ENCODE measurements around the gene KLHL4.
"Not testable (repeated sequence)": the region's sequence is repeated elsewhere in the genome, so short reads cannot be mapped to it uniquely, and the experiment has no call there.

Gene KLHL4

DNA sequence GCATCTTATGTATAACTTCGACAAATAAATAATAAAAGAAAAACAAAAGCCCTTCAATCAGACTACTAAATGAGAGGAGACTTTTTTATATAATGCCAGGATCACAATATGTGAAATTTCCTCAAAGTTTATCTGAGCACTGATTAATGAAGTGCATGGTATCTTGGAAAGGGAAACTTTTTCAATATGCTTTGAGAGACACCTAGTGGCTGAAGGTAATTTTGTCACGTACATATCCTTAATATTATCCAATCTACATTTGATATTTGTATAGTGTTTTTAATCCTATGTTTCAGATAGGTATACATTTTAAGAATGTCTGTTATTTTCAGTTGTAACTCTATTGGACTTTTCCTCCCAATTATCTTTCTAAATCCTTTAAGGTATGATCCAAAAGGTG is 146.8 kb downstream of the KLHL4 start:
- peak in 1 of 2 experiments; percentile 28 for DNase-seq

DNA sequence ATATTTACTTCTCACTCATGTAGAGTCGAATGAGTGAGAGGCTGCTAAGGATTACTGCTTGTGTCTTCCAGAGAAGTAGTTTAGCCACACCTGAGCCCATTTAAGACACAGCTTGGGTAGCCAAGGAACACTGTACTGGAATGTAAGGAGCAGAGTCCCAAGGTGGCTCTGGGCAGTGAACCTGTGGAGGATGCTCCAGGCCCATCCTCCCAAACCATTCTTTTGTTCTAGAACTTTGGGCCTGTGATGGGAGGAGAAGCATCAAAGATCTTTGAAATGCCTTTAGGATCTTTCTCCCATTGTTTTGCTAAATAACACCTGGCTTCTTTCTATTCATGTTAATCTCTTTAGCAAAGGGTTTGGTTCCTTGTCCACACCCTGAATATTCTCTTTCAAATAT is 162.2 kb downstream of the KLHL4 start:
- no peak for DNase-seq

GRCh38 chrX:87687703-87688102 is 170.1 kb downstream of the KLHL4 start:
- DNase-seq = no peak

DNA sequence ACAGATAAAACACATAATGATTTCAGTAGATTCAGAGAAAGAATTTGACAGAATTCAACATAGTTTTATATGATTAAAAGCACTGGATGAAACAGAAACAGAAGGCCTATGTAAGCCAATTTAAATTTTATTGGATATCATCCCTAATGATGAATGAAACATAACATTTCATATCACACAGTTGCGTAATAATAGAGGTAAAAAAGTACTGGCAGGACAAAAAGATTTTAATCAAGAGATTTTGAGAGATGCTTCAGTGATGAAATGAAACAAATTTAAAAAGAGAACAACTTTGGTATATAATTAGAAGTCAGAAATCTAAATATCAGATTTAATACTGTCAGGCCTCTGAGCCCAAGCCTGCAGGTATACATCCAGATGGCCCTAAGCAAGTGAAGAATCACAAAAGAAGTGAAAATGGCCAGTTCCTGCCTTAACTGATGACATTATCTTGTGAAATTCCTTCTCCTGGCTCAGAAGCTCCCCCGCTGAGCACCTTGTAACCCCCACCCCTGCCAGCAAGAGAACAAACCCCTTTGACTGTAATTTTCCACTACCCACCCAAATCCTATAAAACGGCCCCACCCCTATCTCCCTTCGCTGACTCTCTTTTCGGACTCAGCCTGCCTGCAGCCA is 170.6 kb downstream of the KLHL4 start:
- DNase-seq = not testable (repeated sequence)

- DNase-seq = not testable (repeated sequence)
Measured at GRCh38 chrX:87689218-87689617, 171.6 kb downstream of the KLHL4 start.

DNA sequence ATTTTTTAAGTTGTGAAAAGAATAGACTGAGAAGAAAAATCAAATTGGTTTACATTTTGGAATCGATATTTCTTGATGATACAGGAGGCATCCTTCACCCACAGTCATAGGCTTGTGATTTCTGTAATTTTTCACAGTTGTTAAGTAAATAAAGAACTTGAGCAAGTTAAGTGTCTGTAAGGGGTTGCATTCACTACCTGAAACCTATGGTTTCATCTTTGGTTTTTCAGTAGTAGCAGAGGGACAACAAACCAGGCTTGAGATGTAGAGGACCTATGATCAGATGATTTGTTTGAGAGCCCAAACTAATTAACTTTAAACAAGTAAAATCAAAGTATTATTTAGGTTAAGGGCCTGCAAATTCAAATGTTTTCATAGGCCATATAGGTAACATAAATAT is 175.6 kb downstream of the KLHL4 start:
- no peak for DNase-seq

DNA sequence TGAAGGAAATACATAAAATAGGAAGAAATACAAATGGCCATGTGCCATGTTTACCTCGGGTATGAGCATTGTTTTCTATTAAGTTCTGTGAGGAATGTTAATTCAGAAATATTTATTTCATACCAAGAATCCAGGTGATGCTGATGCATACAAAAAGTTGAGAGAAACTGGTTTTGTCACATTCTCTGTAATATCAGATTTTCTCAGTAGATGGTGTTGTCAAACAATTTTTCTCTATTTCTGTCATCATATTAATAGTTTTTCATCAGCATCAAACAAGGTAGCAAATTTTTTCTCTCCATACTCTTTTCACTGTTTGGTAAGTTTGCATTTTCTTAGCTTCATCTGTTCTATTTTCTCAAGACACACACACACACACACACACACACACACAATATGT is 179.8 kb downstream of the KLHL4 start:
- DNase-seq = no peak

- no peak for DNase-seq
Measured at GRCh38 chrX:87702795-87703194, 185.2 kb downstream of the KLHL4 start.

- DNase-seq = not testable (repeated sequence)
Measured at GRCh38 chrX:87703469-87703868, 185.9 kb downstream of the KLHL4 start.

DNA sequence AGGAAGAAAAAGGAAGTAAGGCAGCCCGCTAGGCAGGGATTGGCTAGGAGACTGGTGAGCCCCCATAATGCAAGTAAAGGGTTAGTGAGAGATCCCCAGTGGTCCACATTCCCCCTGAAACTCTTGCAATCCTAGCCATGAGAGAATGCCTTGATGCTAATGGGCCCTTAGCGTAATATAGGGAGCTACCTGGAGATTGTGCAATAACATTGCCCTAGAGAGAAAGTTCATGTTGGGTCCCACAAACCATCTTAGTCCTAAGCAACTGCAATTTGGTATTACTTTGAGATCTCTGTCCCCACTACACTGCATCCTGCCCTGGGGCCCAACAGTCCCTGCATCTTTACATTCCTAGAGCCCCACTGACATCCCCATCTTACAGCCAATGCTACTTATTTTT is 188.5 kb downstream of the KLHL4 start:
- no peak for DNase-seq

- DNase-seq = no peak
Measured at GRCh38 chrX:87710580-87710979, 193.0 kb downstream of the KLHL4 start.

Data from NCI-H2081 (cell line).